Measurements from ENCODE around the gene MAPKAP1.

The MAPKAP1 gene

DNA sequence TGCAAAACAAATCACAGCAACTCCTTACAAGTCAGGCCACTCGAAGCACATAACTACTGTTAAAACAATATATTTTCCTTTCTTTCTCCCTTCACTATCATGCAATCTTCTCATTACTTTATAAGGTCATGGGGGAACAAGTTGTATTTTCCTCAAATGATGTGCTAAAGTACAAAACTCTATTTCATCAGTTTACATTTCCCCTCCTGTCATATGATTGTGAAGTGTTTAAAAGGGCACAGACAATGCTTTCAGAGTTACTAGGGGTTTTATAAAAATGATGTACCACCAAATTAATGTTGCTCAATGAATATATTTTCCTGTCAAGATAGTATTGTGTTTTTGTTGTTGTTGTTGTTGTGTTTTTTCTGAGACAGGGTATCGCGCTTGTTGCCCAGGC, 34.1 kb downstream of the MAPKAP1 start:
- no peak for DNase-seq

DNA sequence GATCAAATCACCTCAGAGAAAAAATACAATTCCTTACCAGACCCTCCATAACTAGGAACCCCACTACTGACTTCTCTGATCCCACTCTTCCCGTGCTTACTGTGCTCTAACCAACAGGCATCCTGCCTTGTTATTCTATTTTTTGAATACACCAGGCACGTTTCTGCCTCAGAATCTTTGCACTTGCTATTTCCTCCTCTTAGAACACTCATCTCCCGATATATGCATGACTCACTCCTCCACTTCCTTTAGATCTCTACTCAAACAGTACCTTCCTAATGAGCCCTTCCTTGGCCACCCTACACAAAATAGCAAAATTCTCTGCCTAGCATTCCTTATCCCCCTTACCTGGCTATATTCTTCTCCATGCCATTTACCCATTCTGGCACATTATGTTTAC, 43.9 kb downstream of the MAPKAP1 start:
- no peak for DNase-seq

GRCh38 chr9:125660557-125660956, 46.5 kb downstream of the MAPKAP1 start:
- no peak for DNase-seq

- no peak for DNase-seq
These were observed 47.1 kb downstream of the MAPKAP1 start for GRCh38 chr9:125659954-125660353.

DNA sequence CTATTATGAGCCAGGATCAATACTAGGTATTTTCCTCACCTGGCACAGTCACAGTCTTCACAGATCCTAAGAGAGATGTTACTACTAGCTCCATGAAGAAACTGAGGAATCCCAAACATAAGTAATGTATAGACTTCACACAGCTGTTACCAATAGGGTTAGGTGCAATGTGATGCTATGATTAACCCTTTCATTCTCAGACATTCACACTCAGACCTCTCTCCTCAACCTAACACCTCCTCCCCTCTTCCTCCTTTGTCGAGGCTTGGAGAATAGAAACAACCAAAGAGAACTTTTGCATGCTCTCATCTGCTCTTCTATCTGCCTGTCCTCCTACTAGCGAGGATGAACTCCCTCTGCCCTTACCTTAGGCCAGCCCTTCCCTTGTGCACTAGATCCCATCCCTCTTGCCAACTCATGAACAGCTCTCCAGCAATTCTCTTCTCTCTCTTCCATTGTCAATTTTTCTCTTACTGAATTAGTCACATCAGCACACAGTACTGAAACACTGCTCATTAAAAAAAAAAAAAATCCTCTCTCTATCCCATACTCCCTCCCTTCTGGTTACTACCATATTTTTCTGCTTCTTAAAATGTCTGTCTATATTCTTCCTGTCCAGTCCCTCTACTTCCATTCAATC, 47.7 kb downstream of the MAPKAP1 start:
- DNase-seq, result no peak

DNA sequence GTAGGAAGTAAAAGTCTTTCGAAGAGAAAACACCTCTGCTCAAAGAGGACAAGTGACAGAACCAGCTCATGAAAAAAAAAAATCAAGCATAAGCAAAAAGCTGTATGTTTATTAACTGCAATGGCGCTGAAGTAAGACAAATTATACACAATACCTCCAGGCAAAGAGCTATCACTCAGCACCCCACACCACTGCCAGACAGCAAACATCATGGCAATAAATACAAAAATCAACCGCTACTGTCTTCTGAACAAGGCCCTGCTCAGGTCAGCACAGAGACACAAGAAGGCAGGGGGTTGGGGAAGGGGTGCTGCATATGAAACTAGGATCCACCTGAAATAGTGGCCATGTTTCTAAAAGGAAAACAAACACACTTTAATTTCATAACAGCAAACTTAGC, 50.4 kb downstream of the MAPKAP1 start:
- no peak for DNase-seq

GRCh38 chr9:125655691-125656410, 51.2 kb downstream of the MAPKAP1 start:
- no peak for DNase-seq

DNA sequence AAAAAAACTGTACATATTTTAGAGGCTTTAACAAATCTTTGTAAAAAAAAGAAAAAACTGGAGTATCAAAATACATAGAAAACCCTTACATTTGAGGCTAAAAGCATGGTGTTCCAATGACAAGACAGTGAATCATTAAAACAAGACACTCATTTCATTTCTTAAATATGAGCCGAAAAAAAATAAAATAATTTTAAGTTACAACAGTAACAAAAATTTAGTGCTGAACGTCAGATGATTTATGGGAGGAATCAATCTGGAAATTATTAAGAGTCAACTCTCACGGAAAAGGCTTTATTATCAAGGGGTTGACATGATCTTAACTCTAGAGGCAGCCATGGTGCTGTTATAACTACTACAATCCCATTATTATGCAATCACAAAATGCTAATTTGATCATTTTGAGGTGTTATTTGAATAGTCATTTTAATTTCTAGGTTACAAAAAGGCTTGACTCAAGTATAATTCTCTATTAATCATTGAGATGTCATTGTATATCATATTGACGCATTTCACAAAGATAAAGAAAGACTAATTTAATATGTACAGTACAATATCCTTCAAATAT, 51.9 kb downstream of the MAPKAP1 start:
- DNase-seq, result no peak

DNA sequence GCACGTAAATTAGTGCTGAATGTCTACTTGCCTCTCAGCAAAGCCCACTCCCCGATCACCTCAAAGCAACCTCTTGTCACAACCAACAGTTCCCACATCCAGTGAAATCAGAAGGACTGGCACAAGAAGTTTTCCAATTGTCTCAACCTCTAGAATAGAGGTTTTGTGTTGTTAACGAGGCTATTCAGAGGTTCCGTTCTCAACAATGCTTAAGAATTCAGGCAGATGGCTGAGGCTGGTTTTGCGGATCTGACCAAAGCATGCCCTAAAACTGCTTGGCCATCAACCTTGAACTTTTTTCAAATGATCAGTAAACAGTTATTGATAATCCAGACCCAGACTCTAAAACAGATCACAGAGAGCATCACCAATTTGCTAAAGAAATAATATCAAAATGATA, 52.9 kb downstream of the MAPKAP1 start:
- DNase-seq, result no peak

DNA sequence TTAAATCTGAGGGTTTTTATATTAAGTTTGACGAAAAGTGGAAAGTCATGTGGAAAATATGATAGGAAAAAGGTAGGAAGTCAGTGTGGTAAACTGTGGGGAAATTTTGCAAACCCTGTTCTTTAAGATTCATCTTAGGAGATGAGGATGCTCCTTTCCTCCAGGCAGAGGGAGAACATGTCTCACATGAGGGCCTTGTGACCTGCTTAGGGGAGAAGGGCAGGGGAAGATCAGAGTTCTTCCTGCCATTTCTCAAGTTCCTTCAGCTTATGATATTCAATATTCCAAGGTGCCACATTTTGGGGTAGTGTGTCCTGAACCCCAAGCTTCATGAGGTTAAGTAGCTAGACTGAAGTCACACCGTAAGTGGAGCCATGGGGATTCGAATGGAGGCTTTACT, 53.7 kb downstream of the MAPKAP1 start:
- DNase-seq, result no peak

DNA sequence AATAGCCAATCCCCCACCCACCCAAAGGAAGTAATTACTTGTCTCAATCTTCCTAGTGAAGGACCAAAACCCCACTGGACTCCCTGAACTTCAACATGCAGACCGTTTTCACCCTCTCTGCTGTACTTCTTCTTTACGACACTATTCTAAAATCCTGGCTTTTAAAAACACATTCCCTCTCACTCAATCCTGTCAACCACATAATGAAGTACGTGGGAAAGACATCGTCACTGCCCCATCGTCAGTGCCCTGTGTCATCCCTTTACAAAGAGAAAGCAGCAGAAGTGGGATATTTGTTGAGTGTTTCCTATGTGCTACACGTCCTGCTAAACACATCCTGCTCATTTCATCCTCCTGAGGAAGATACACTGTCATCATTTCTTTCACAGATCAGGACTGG, 54.2 kb downstream of the MAPKAP1 start:
- no peak for DNase-seq

- DNase-seq, result no peak
These were observed 54.8 kb downstream of the MAPKAP1 start for GRCh38 chr9:125652233-125652594.

DNA sequence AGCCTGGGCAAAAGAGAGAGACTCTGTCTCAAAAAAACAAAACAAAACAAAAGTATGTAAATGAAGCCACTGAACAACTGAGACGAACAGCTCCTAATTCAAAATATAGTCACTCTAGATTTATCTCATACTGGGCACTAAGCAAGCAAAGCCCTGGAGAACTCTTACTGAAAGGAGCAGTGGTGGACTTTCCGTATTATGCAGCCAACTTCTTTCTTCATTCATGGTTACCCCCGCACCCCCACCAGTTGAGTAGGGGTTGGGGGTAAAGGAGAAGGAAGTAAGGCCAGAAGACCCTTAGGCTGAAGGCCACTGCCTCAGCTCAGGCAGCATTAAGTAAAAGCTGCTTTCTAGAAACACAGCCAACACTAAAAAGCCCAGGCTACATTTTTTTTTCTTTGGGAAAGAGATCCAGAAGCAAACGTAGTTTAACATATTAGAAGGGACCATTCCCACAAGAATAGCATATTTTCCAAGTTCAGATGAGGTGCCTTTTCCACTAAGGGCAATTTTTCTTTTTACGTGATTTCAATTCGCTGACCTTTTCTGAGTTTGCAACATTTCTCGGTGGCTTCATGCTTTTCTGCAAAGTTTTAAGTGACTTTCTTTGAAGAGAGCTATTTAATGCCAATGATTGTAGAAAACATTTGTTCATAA, 55.3 kb downstream of the MAPKAP1 start:
- no peak for DNase-seq

- DNase-seq, result no peak
These were observed 56.7 kb downstream of the MAPKAP1 start for GRCh38 chr9:125650271-125650737.

DNA sequence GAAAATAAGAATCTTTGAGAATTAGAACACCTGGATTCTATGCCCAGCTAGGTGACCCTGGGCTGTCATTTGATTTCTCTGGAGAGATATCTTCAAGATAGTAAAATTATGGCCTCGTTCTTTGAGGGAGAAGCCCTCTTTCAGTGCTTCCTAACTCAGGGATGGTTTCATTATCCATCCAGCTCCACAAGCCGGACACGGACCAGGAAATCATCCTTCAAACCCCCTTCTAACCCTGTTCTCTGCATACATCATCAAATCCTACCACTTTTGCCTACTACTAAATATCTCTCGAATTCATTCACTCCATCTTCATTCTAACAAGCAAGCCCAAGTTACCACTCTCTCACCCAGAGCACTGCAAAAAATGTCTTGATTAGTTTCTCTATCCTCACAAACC, 57.2 kb downstream of the MAPKAP1 start:
- DNase-seq, result no peak

GRCh38 chr9:125649315-125649714, 57.7 kb downstream of the MAPKAP1 start:
- DNase-seq, result peak; percentile 78

DNA sequence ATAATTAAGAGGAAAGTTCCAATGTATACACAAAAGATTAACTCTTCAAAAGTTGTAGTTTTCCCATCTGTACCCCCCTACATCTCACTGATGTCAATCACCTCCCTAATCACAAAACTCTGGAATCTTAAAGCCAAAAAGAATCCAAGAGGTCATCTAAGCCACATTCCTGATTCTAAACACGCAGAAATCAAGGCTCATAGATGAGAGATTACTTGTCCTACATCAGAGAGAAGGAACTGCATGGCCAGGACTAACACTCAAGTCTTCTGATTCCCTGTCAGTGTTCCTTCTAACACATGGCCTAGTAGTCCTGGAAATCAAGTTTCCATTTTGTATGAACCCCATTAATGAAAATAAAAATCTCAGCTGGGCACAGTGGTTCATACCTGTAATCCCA, 58.7 kb downstream of the MAPKAP1 start:
- no peak for DNase-seq

DNA sequence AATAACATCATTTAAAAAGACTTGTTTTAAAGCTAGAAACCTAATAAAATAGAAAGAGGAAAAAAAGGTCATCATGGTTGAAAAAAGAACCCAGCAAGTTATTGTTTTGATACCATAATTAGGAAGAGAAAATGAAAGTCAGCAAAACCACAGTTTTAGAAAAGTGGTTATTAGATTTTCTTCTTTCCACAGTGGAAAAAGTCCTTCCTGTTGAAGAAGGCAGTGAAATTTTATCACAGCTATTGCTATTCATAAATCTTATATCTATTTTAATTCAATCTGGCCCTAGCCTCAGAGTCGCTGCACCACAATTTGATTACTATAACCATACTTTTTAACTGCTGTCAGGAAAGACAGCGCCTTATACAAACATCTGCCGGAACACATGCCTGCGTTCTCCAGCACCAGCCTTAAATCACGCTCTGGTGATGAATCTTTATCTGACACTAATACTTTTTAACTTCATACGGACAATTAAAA, 60.3 kb downstream of the MAPKAP1 start:
- DNase-seq, result no peak

GRCh38 chr9:125646217-125646616, 60.8 kb downstream of the MAPKAP1 start:
- no peak for DNase-seq

GRCh38 chr9:125644819-125645507, 62.0 kb downstream of the MAPKAP1 start:
- DNase-seq, result no peak

DNA sequence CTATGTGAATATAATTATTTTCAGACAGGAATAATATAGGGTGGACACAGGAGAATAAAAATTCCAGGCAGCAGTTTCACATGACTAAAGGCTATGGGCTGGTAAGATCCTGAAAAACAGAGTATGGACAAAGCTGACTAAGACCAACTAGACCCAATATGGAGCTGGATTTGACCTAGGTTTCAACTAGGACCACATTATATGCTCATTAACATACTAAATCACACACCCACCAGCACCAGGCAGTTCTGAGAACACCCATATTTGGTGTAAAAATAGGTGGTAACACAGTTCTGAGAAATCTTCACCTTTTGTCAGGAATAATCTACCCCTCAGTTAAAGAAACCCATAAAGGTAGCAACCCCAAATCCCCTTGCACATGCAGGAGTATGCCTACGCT, 64.7 kb downstream of the MAPKAP1 start:
- no peak for DNase-seq

- DNase-seq, result no peak
These were observed 68.0 kb downstream of the MAPKAP1 start for GRCh38 chr9:125639057-125639456.
